ENCODE results near the gene PARD3B. TPM values are rescaled to one million over a fixed set of nuclear protein-coding genes. Genes with fewer than 3 reads are reported as not detected.

Gene PARD3B
- polyA plus RNA-seq, 1 donor: 14.0 TPM

- no peaks in the 10 kb centered on the region for H3K9me3 ChIP-seq (ENCODE audit: control insufficient read depth, low read depth, low read length)
- DNase-seq: no peak
- no peaks in the 10 kb centered on the region for H3K36me3 ChIP-seq (ENCODE audit: control insufficient read depth, insufficient read depth, low read length)
- WGBS (ENCODE audit: insufficient coverage, low lambda C conversion rate): no CpG with 5 or more reads among the region's 4 CpGs
- no peaks in the 10 kb centered on the region for H3K4me1 ChIP-seq (ENCODE audit: control insufficient read depth, insufficient read depth, low read length)
- no peaks in the 10 kb centered on the region for H3K27me3 ChIP-seq (ENCODE audit: control insufficient read depth, insufficient read depth, low read length)
- no peak overlapping the region for H3K27ac ChIP-seq (ENCODE audit: low read length)
- no peak overlapping the region for H3K4me3 ChIP-seq (ENCODE audit: low read length)
Observed at GRCh38 chr2:205424326-205424725, 879.1 kb downstream of the PARD3B start.

- H3K4me3 ChIP-seq (ENCODE audit: low read length): no peak overlapping the region
- no peak overlapping the region for H3K27ac ChIP-seq (ENCODE audit: low read length)
- H3K36me3 ChIP-seq (ENCODE audit: control insufficient read depth, insufficient read depth, low read length): no peaks in the 10 kb centered on the region
- WGBS (ENCODE audit: insufficient coverage, low lambda C conversion rate): 100% methylated on average over 1 of the region's 2 CpGs
- H3K9me3 ChIP-seq (ENCODE audit: control insufficient read depth, low read depth, low read length): no peaks in the 10 kb centered on the region
- H3K4me1 ChIP-seq (ENCODE audit: control insufficient read depth, insufficient read depth, low read length): no peaks in the 10 kb centered on the region
- DNase-seq: no peak
- H3K27me3 ChIP-seq (ENCODE audit: control insufficient read depth, insufficient read depth, low read length): no peaks in the 10 kb centered on the region
Observed at GRCh38 chr2:205425102-205425501, 879.8 kb downstream of the PARD3B start.

GRCh38 chr2:205427112-205427511, 881.8 kb downstream of the PARD3B start:
- Histone ChIP-seq H3K36me3 (ENCODE audit: control insufficient read depth, insufficient read depth, low read length) (no peaks in the 10 kb centered on the region), H3K27me3 (ENCODE audit: control insufficient read depth, insufficient read depth, low read length) (no peaks in the 10 kb centered on the region), H3K4me1 (ENCODE audit: control insufficient read depth, insufficient read depth, low read length) (no peaks in the 10 kb centered on the region), H3K9me3 (ENCODE audit: control insufficient read depth, low read depth, low read length) (no peaks in the 10 kb centered on the region), H3K27ac (ENCODE audit: low read length) (no peak overlapping the region), H3K4me3 (ENCODE audit: low read length) (no peak overlapping the region)
- DNase-seq: no peak
- 69% methylated on average over 3 of the region's 3 CpGs for WGBS (ENCODE audit: insufficient coverage, low lambda C conversion rate)

- 100% methylated on average over 1 of the region's 2 CpGs for WGBS (ENCODE audit: insufficient coverage, low lambda C conversion rate)
- H3K4me3 ChIP-seq (ENCODE audit: low read length): no peak overlapping the region
Observed at GRCh38 chr2:205428811-205429210, 883.5 kb downstream of the PARD3B start.

GRCh38 chr2:205435970-205436369, 890.7 kb downstream of the PARD3B start:
- Histone ChIP-seq H3K4me1 (ENCODE audit: control insufficient read depth, insufficient read depth, low read length) (no peaks in the 10 kb centered on the region), H3K36me3 (ENCODE audit: control insufficient read depth, insufficient read depth, low read length) (peaks cover 6% of the 10 kb centered on the region), H3K27ac (ENCODE audit: low read length) (no peak overlapping the region), H3K9me3 (ENCODE audit: control insufficient read depth, low read depth, low read length) (no peaks in the 10 kb centered on the region), H3K4me3 (ENCODE audit: low read length) (no peak overlapping the region), H3K27me3 (ENCODE audit: control insufficient read depth, insufficient read depth, low read length) (no peaks in the 10 kb centered on the region)
- no peak for DNase-seq
- WGBS (ENCODE audit: insufficient coverage, low lambda C conversion rate): no CpG with 5 or more reads among the region's 4 CpGs

More at GRCh38 chr2:205428811-205429210, 883.5 kb downstream of the PARD3B start:
- DNase-seq: no peak
- H3K4me1 ChIP-seq (ENCODE audit: control insufficient read depth, insufficient read depth, low read length): no peaks in the 10 kb centered on the region
- H3K27me3 ChIP-seq (ENCODE audit: control insufficient read depth, insufficient read depth, low read length): no peaks in the 10 kb centered on the region
- H3K27ac ChIP-seq (ENCODE audit: low read length): no peak overlapping the region
- H3K36me3 ChIP-seq (ENCODE audit: control insufficient read depth, insufficient read depth, low read length): no peaks in the 10 kb centered on the region
- no peaks in the 10 kb centered on the region for H3K9me3 ChIP-seq (ENCODE audit: control insufficient read depth, low read depth, low read length)

- no peak for DNase-seq
- peaks cover 8% of the 10 kb centered on the region for H3K36me3 ChIP-seq (ENCODE audit: control insufficient read depth, insufficient read depth, low read length)
- no peaks in the 10 kb centered on the region for H3K4me1 ChIP-seq (ENCODE audit: control insufficient read depth, insufficient read depth, low read length)
- H3K27me3 ChIP-seq (ENCODE audit: control insufficient read depth, insufficient read depth, low read length): no peaks in the 10 kb centered on the region
- no peak overlapping the region for H3K27ac ChIP-seq (ENCODE audit: low read length)
- no peak overlapping the region for H3K4me3 ChIP-seq (ENCODE audit: low read length)
- peaks cover 3% of the 10 kb centered on the region for H3K9me3 ChIP-seq (ENCODE audit: control insufficient read depth, low read depth, low read length)
- WGBS (ENCODE audit: insufficient coverage, low lambda C conversion rate): 40% methylated on average over 1 of the region's 2 CpGs
Observed at GRCh38 chr2:205438241-205438640, 893.0 kb downstream of the PARD3B start.

- H3K4me3 ChIP-seq (ENCODE audit: low read length): no peak overlapping the region
- no peaks in the 10 kb centered on the region for H3K27me3 ChIP-seq (ENCODE audit: control insufficient read depth, insufficient read depth, low read length)
- peaks cover 3% of the 10 kb centered on the region for H3K9me3 ChIP-seq (ENCODE audit: control insufficient read depth, low read depth, low read length)
- H3K27ac ChIP-seq (ENCODE audit: low read length): no peak overlapping the region
- H3K36me3 ChIP-seq (ENCODE audit: control insufficient read depth, insufficient read depth, low read length): peaks cover 8% of the 10 kb centered on the region
- H3K4me1 ChIP-seq (ENCODE audit: control insufficient read depth, insufficient read depth, low read length): no peaks in the 10 kb centered on the region
- 75% methylated on average over 2 of the region's 2 CpGs for WGBS (ENCODE audit: insufficient coverage, low lambda C conversion rate)
- no peak for DNase-seq
Observed at GRCh38 chr2:205439621-205440020, 894.3 kb downstream of the PARD3B start.

GRCh38 chr2:205441524-205441923, 896.2 kb downstream of the PARD3B start:
- peaks cover 8% of the 10 kb centered on the region for H3K36me3 ChIP-seq (ENCODE audit: control insufficient read depth, insufficient read depth, low read length)

GRCh38 chr2:205448189-205448588, 902.9 kb downstream of the PARD3B start:
- H3K4me3 ChIP-seq (ENCODE audit: low read length): no peak overlapping the region
- DNase-seq: no peak
- H3K4me1 ChIP-seq (ENCODE audit: control insufficient read depth, insufficient read depth, low read length): no peaks in the 10 kb centered on the region
- H3K27ac ChIP-seq (ENCODE audit: low read length): no peak overlapping the region
- no peaks in the 10 kb centered on the region for H3K27me3 ChIP-seq (ENCODE audit: control insufficient read depth, insufficient read depth, low read length)
- no peaks in the 10 kb centered on the region for H3K36me3 ChIP-seq (ENCODE audit: control insufficient read depth, insufficient read depth, low read length)
- H3K9me3 ChIP-seq (ENCODE audit: control insufficient read depth, low read depth, low read length): no peaks in the 10 kb centered on the region

More at GRCh38 chr2:205441524-205441923, 896.2 kb downstream of the PARD3B start:
- Histone ChIP-seq H3K27me3 (ENCODE audit: control insufficient read depth, insufficient read depth, low read length) (no peaks in the 10 kb centered on the region), H3K9me3 (ENCODE audit: control insufficient read depth, low read depth, low read length) (peaks cover 3% of the 10 kb centered on the region), H3K4me3 (ENCODE audit: low read length) (no peak overlapping the region), H3K4me1 (ENCODE audit: control insufficient read depth, insufficient read depth, low read length) (no peaks in the 10 kb centered on the region), H3K27ac (ENCODE audit: low read length) (no peak overlapping the region)
- DNase-seq: no peak

- H3K36me3 ChIP-seq (ENCODE audit: control insufficient read depth, insufficient read depth, low read length): no peaks in the 10 kb centered on the region
- no peaks in the 10 kb centered on the region for H3K9me3 ChIP-seq (ENCODE audit: control insufficient read depth, low read depth, low read length)
- no peak overlapping the region for H3K27ac ChIP-seq (ENCODE audit: low read length)
- no peaks in the 10 kb centered on the region for H3K4me1 ChIP-seq (ENCODE audit: control insufficient read depth, insufficient read depth, low read length)
- 96% methylated on average over 3 of the region's 4 CpGs for WGBS (ENCODE audit: insufficient coverage, low lambda C conversion rate)
- H3K27me3 ChIP-seq (ENCODE audit: control insufficient read depth, insufficient read depth, low read length): no peaks in the 10 kb centered on the region
- no peak overlapping the region for H3K4me3 ChIP-seq (ENCODE audit: low read length)
- DNase-seq: no peak
Observed at GRCh38 chr2:205451901-205452512, 906.7 kb downstream of the PARD3B start.

- WGBS (ENCODE audit: insufficient coverage, low lambda C conversion rate): 100% methylated on average over 2 of the region's 4 CpGs
- Histone ChIP-seq H3K4me3 (ENCODE audit: low read length) (no peak overlapping the region), H3K27me3 (ENCODE audit: control insufficient read depth, insufficient read depth, low read length) (no peaks in the 10 kb centered on the region), H3K9me3 (ENCODE audit: control insufficient read depth, low read depth, low read length) (no peaks in the 10 kb centered on the region), H3K27ac (ENCODE audit: low read length) (no peak overlapping the region), H3K36me3 (ENCODE audit: control insufficient read depth, insufficient read depth, low read length) (no peaks in the 10 kb centered on the region), H3K4me1 (ENCODE audit: control insufficient read depth, insufficient read depth, low read length) (no peaks in the 10 kb centered on the region)
- no peak for DNase-seq
Observed at GRCh38 chr2:205453202-205453601, 907.9 kb downstream of the PARD3B start.

Data from large intestine (tissue), 3 donors.